ENCODE measurements around the gene TCF7L2.

GRCh38 chr10:112967200-112967599 is 17.2 kb downstream of the TCF7L2 start:
- TF ChIP-seq EZH2 (IDR thresholded peaks at IDR 0.05; ENCODE audit: borderline replicate concordance, low read length), result no peak
- TF ChIP-seq, protein P1, sequence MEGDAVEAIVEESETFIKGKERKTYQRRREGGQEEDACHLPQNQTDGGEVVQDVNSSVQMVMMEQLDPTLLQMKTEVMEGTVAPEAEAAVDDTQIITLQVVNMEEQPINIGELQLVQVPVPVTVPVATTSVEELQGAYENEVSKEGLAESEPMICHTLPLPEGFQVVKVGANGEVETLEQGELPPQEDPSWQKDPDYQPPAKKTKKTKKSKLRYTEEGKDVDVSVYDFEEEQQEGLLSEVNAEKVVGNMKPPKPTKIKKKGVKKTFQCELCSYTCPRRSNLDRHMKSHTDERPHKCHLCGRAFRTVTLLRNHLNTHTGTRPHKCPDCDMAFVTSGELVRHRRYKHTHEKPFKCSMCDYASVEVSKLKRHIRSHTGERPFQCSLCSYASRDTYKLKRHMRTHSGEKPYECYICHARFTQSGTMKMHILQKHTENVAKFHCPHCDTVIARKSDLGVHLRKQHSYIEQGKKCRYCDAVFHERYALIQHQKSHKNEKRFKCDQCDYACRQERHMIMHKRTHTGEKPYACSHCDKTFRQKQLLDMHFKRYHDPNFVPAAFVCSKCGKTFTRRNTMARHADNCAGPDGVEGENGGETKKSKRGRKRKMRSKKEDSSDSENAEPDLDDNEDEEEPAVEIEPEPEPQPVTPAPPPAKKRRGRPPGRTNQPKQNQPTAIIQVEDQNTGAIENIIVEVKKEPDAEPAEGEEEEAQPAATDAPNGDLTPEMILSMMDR (IDR thresholded peaks at IDR 0.05; ENCODE audit: low read length), result no peak
